HG02884 (cell line): ENCODE results near the gene CACNG7.

ENCODE experiments used
- ATAC-seq: cut with Tn5 transposase; IDR thresholded peaks from one replicate; pipeline ENCODE4 v1.9.1; 2021; ENCODE audit warnings: mild to moderate bottlenecking, moderate library complexity; ENCODE audit not compliant: unreplicated experiment

CACNG7 gene

DNA sequence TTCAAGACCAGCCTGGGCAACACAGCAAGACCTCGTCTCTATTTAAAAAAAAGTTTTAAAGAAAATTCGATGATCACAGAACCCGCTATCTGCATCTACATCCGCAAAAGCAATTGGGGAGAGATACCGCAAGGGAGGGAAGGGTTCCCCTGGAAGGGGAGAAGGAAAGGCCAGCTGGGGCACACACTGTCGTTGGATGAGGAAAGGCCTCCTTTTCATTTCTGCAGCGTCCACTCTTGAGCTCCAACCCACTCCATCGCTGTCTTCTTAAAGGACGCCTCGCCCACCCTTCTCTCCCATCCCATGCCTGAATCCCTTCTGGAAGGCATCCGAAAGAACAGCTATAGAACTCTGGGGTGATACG, 30.3 kb upstream of the CACNG7 start:
- ATAC-seq: no peak

DNA sequence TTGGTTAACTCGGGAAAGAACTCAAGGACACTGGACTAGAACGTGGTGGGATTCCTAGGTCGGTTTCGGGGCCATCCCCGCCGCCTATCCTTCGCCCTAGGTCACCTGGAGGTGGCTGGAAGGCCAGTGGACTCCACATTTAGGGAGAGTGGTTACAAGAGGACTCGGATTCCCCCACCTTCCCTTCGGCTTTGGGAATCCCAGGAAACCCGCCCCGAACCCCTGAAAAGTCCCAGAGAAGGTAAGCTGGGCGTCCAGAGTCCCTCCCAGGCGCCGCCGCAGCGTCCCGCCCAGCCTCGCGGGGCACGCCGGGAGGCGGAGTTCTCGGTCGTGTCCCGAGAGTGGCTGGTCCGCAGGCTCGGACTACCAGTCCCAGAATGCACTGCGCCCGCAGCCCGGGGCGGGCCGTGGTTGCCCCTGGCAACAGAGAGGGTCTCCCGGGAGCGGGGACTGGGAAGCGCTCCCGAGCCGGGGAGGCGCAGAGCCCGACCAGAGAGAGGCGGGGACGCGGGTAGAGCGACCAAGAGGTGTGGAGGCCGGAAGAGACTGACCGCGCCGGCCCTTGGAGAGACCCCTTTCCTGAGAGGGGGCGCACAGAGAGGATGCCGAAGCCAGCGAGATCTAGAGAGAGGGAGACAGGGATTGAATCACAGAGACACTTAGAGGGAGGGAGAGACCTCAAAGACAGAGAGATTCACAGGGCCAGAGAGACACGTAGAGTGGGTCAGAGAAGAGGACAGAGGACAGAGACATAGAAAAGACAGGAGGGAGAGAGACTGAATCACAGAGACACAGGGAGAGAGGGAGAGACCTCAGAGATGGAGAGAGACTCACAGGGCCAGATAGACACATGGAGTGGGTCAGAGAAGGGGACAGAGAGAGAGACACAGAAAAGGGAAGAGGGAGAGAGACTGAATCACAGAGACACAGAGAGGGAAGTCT, 29.7 kb upstream of the CACNG7 start:
- ATAC-seq: no peak

DNA sequence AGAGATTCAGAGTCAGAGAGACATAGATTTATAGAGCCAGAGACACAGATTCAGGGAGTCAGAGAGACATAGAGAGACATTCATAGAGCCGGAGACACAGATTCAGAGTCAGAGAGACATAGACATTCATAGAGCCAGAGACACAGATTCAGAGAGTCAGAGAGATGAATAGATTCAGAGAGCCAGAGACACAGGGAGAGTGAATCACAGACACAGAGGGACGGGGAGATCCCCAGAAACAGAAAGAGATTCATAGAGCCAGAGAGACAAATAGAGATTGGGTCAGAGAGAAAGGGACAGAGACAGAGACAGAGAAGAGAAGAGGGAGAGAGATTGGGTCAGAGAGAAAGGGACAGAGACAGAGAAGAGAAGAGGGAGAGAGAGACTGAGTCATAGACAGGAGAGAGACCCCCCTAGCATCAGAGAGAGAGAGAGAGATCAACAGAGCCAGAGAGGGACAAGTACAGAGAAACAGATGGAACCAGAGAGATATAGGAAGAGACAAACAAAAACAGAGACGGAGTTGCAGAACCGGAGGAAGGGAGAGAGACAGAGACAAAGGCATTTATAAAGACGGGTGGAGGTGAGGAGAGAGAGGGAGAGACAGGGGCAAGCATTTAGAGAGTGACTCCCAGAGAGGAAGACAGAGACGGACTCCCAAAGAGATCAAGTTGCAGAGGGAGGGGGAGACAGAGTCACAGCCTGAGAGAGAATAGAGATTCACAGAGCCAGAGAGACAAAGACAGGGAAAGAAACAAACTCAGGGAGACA, 28.2 kb upstream of the CACNG7 start:
- no peak for ATAC-seq

DNA sequence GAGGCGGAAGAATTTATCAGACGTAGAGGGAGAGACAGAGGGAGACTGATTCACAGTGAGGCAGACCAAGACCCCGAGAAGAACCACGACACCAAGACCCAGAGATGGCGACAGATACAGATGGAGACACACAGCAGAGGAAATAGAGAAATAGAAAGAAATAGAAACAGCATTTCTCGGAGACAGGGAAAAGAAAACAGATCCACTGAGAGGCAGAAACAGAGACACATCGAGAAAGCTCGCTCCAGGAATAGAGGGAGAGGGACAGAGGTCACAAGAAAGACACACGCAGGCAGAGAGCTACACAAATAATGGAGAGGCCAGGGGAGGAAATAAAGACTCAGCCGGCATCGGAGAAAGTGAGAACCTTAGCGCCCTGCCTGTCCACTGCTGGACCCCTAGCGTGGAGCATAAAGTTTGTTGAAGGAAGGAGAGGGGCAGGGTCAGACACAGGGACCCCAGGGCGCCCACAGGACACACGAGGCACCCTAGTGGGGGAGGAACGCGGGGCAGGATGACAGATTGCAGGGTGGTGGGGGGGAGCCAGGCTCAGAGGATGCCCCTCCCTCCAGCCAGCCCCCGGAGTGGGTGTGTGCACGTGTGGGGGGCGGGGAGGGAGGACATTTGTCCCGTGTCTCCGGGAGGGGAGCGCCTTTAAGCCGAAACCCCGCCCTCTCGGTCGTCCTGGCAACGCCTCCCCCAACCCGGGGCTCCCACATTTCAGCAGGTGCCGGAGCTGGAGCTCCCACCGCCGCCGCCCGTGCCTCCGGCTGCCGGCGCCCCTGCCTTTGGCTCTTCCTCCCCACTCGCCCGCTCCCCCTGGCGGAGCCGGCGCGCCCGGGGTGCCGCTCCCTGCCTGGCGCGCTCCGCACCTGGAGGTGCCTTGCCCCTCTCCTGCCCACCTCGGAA, 27.3 kb upstream of the CACNG7 start, which contains the start of gene PRKCG:
PRKCG (plus strand) TSS at position 716 of the 909 bp plus-strand sequence. CDS start 298 bp downstream, outside the sequence.
- ATAC-seq: no peak

DNA sequence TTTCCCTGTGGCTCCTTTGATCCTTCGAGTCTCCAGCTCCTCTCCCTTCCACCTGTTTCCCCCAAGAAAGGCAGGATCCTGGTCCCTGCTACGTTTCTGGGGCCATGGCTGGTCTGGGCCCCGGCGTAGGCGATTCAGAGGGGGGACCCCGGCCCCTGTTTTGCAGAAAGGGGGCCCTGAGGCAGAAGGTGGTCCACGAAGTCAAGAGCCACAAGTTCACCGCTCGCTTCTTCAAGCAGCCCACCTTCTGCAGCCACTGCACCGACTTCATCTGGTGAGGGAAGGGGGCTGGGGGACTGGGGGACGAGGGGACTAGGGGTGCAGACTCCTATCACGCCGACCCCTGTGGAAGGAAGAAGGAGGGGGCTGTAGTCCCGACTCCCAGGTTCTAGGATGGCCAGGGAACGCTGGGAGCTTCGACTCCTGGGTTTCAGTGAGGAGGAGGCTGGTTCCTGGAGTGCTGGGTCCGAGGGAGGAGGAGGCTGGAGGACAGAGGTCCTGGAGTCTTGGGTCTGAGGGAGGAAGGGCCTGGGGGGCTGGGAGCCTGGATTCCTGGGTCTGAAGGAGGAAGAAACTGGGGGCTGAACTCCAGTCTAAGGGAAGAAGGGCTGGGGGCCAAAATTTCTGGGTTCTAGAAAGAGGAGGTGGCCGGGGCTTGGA, 26.6 kb upstream of the CACNG7 start:
- ATAC-seq: no peak

DNA sequence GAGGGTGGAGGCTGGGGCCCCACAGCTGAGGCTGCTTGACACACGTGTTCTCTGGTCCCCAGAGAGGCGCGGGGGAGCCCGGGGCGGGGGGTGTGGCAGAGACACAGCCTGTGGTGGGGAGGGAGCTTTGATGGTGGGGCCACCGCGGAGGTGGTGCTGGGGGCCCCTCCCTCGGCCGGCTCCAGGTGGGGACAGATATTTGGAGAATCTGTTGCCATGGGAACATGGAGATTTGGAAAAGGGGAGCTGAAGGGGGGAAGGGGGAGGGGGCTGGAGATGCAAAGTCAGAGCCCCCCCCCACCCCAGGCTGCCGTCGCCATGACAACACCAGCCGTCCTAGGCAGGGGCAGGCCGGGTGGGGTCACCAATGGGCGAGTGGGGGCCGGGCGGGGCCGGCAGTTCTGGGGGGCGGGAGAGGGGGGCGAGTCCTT, 25.8 kb upstream of the CACNG7 start:
- no peak for ATAC-seq

DNA sequence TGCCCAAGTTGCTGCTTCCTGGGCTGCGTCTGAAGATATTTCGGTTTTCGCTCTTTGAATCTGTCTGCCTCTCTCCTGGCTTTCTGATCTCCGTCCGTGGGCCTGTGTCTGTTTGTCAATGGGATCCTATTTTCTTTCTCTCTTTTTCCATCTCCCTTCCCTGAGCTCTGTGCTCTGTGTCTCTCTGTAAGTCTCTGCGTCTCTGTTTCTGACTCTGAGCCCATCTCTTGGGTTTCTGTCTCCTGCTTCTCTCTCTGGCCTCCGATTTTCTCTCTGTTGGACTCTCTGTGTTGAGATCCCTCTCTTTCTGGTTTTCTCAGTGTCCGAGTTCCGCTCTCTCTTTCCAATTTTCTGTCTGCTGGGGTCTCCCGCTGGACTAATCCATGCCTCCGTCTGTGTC, 25.3 kb upstream of the CACNG7 start:
- ATAC-seq: no peak

DNA sequence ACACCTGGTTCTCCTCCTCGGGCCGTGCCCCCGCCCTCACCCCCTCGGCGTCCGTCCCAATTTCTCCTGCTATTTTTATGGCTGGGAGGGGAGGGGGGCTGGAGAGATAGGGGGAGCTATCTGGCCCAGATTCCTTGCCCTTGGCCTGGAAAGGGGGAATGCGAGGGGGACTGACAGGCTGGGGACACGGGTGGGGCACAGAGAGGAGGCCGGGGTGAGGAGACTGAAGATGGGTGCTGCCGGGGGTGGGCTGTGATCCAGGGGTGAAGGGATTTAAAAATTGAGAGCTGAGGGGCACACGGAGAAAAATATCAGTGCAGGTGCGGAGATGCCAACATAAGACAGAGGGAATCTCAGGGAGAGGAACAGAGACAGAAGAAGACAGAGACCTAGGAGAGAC, 24.8 kb upstream of the CACNG7 start:
- no peak for ATAC-seq

DNA sequence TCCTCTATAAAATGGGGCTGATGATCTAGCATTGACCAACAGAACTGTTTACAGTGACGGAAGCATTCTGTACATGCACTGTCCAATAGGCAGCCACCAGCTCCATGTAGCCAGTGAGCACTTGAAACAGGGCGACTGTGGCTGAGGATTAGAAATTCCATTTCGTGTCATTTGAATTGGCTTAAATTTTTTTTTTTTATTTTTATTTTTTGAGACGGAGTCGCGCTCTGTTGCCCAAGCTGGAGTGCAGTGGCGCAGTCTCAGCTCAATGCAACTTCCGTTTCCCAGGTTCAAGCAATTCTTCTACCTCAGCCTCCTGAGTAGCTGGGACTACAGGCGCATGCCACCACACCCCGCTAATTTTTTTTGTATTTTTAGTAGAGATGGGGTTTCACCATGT, 24.0 kb upstream of the CACNG7 start:
- ATAC-seq: no peak

DNA sequence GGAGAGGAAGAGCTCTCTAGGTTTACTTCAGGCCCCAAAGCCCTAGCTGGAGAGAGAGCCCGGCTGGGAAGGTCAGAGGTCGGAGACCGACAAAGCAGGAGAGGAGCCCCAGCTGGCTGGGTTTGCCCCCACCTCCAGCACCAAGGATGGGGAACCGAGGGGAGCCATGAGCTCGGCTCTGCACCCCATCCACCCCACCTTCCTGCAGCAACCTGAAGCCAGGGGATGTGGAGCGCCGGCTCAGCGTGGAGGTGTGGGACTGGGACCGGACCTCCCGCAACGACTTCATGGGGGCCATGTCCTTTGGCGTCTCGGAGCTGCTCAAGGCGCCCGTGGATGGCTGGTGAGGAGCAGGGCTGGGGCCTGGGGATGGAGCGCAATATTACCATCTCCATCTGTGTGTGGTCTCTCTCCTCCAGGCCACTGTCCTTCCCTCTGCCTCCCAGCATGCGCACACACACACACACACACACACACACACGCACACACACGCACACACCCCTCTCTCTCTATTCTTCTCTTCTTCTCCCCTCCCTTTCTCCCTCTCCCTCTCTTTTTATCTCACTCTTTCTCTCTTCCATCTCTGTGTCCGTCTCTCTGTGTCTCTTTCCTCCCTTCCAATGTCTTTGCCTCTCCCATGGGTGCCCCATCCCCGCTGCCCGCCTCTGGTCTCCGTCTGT, 16.6 kb upstream of the CACNG7 start:
- no peak for ATAC-seq

DNA sequence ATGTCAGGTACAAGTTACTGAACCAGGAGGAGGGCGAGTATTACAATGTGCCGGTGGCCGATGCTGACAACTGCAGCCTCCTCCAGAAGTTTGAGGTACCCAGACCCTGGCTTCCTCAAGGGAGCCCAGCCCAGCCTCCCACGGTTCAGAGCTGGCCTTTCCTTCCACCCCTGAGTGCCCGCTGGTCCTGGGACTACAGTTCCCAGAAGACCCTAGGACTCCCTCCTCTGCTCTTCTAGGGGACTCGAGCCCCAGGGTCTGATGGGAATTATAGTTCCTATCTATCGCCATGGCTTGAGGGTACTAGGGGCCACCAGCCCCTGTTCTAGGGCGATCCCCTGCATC, 16.1 kb upstream of the CACNG7 start:
- ATAC-seq: no peak

DNA sequence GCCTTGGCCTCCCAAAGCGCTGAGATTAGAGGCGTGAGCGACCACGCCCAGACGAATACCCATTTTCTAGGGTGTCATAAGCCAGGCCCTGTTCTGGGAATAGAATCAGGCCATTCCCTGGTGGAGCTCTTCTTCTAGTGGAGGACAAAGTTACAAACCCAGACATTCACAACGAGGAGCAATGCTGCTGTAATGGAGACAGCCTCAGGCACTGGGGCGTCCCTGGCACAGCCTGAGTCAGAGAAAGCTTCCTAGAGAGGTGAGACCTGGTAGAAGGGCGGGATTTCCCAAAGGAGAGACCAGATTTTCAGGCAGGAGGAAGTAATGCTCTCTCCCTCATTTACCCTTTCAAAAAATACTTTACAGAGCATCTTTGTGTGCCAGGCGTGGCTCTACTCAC, 14.4 kb upstream of the CACNG7 start:
- ATAC-seq: no peak

DNA sequence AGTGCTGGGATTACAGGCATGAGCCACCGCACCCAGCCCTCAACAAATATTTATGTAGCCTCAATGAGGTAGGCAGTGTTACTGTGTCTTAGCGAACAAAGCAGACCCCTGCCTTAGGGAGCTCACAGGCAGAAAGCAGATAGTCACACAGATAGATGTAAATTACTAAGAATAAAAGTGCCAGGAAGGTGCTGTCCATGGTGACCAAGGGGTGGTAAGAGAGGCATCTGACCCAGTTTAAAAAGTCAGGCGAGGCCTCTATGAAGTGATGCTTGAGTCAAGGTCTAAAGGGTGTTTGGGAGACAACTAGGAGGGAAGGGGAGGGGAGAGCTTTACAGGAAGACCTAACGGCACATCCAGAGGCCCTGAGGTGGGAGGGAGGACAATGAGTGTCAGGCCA, 12.4 kb upstream of the CACNG7 start:
- no peak for ATAC-seq

DNA sequence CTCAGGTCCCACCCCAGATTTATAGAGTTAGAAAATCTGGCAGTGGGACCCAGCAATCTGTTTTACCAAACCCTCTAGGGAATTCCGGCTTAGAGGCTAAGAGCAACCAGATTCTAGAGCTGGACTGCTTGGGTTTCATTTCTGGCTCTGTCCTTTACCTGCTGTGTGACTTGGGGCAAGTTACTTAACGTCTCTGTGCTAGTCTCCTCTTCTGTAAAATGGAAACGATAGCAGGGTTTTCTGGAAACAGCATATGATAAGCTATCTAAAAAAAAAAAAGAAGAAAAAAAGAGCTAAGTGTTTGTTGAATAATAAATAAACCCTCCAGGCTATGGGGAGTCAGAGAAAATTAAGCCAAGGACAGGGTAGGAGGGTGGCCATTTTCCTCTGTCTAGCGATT, 11.6 kb upstream of the CACNG7 start:
- no peak for ATAC-seq

DNA sequence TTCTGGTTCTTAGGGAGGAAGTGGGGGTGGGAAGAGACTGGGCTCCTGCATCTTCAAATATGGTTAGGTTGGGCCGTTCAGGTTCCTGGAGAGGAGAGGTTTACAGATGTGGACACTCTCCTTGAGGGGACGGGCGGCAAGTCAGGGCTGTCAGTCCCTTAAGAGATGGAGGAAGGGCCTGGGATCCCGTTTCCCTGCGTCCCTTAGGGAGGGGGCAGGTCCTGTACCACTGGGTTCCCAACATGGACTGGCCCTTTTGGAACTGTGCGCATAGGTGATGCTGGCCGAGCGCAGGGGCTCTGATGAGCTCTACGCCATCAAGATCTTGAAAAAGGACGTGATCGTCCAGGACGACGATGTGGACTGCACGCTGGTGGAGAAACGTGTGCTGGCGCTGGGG, 10.9 kb upstream of the CACNG7 start:
- no peak for ATAC-seq

DNA sequence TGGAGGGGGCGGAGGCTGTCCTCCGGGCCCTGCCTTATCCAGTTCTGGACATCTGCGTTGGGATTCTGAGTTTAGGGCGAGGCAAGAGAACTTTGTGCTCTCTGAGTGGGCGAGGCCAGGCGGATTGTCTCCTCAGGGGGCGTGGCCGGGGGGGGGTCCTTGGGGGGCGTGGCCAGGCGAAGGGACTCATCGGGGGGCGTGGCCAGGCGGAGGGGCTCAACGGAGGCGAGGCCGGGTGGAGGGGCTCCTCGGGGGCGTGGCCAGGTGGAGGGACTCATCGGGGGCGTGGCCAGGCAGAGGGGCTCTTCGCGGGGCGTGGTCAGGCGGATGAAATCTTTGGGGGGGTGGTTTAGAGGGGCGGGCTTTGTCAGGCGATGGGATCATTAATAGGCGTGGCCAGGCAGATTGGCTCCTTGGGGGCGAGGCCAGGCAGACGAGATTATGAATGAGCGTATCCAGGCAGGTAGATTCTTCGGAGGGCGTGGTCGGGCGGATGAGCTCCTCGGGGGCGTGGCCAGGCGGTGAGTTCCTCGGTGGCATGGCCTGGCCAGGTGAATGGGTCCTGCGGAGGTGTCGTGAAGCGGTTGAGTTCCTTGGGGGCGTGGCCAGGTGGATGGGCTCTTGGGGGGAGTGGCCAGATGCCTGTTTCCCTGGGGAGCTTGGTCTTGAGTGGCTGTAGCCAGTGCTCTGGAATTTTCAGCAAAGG, 10.3 kb upstream of the CACNG7 start:
- no peak for ATAC-seq

DNA sequence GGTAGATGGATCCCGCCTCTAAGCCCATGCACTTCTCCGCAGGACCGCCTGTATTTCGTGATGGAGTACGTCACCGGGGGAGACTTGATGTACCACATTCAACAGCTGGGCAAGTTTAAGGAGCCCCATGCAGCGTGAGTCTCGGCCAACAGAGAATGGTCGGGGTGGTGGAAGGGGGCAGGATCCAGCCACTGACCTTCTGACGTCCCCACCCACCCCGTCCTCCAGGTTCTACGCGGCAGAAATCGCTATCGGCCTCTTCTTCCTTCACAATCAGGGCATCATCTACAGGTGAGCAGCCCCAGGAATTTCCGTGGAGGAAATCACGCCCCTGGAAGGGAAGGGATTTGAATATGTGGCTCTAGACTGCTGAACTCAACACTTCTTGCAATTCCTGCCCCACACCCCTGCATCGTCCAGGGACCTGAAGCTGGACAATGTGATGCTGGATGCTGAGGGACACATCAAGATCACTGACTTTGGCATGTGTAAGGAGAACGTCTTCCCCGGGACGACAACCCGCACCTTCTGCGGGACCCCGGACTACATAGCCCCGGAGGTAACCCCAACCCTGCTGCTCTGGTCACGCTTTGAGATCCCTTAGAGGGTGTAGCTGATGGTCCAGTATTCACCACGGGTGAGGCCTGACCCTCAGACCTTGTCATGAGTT, 8.8 kb upstream of the CACNG7 start:
- no peak for ATAC-seq

DNA sequence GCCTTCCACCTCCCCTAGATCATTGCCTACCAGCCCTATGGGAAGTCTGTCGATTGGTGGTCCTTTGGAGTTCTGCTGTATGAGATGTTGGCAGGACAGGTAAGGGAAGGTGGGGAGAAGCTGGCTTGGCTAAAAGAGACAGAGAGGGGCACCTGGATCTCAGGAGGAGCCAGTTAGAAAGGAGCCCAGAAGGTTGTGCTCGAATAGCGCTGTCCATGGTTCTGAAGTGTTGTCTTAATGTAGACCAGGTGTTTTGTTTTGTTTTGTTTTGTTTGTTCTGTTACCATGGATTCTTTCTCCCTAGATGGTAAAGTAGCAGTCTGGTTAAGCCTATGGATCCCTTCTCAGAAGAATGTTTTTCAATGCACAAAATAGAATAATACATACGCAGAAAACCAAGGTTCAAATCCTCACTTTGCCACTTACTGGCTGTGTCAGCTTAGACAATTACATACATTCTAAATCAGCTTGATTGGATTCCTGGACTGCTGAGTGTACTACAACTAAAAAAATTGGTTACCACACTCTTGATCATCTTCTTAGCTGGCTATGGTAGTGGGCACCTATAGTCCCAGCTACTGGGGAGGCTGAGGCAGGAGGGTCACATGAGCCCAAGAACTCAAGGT, 5.9 kb upstream of the CACNG7 start:
- no peak for ATAC-seq
